Measurements from ENCODE around the gene PIK3IP1.

The PIK3IP1 gene

DNA sequence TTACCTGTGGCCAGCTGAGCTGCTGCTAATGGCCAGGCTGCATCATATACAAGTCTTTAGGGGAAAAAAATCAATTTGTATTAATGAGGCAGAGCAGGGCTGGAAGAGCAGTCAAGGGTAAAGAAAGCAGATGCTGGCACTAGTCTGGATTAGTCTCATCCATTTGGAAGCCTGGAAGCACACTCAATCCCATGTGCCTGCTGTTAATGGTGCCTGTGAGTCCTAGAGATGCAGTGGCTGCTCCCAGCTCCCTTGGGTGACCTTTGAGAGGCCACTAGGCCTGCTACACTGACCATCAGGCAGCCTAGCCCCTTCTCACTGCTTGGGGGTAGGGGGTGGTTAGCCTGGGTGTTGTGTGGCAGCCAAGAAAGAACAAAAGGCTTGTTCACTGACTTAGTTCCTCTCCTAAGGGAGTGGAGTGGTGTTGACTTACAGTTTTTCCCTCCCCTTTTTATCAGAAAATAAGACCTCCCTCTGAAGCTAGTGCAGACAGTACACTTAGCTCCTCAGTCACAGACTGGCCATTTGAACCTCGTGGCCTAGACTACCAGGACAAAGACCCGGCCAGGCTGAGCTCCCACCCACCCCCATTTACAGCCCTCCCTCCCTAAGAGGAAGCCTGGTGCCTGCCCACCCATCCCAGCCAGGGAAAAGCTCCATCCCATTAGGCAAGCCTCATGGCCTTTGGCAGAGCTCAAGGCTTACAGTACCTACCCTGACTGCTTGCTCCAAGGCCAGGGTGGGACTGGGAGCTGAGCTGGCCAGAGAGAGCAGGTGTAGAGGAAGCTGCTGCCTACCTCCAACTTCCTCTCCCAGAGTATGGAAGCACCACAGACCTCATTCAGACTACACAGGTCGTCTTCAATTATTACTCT is 7.8 kb downstream of the PIK3IP1 start:
- no peak for DNase-seq
- intact Hi-C loops (cut with DNase I): no loop called here

DNA sequence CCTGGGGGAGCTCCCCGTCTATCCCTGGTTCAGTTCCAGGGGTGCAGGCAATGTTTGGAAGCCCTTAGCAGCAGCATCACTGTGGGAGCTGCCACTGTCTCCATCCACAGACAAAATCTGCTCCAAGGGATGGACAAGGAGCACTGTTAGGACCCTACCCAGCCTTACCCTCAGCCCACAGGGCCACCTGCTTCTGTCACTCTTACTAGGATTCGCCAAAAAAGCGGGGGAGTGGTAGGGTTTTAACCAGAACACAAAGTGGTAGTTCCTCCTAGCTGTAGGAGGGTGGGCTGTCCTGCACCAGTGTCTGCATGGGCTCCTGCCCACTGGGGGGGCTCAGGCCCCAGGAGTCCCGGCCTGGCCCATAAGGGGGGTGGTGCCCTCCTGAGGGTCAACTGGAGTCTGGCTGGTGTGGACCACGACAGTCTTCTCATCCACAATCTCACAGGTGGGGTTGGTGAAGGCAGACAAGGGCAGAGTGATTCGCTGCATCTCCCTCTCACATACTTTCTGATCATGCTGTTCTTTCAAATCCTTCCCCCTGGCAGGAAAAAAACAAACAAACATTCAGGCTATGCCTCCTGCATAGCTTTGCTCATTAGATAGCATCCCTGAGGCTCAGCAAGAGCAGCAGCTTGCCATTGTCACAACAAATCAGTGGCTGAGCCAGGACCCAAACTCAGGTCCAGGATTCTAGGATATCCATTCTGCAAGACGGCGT is 9.4 kb downstream of the PIK3IP1 start:
- intact Hi-C loops (cut with DNase I): no loop called here

DNA sequence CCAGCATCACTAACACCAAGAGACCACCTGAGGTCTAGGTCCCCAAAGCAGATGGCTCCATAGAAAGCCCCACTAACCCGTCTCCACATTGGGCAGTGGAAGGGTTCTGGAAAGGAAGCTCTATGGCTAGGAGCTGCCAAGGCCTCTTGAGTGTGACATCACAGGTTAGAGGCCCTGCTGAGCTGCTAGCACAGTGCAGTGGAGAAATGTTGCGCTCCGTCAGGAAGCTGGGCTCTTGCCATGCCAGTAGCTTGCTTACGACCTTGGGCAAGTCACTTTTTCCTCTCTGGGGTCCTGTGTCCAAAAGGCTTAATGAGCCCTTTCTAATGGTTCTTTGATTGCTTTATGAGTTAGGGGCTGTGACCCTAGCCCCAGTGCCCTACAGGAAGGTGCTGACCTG is 10.6 kb downstream of the PIK3IP1 start:
- DNase-seq: no peak
- intact Hi-C loops (cut with DNase I): no loop called here

More for the DNA sequence above, 9.4 kb downstream of the PIK3IP1 start:
- no peak for DNase-seq

DNA sequence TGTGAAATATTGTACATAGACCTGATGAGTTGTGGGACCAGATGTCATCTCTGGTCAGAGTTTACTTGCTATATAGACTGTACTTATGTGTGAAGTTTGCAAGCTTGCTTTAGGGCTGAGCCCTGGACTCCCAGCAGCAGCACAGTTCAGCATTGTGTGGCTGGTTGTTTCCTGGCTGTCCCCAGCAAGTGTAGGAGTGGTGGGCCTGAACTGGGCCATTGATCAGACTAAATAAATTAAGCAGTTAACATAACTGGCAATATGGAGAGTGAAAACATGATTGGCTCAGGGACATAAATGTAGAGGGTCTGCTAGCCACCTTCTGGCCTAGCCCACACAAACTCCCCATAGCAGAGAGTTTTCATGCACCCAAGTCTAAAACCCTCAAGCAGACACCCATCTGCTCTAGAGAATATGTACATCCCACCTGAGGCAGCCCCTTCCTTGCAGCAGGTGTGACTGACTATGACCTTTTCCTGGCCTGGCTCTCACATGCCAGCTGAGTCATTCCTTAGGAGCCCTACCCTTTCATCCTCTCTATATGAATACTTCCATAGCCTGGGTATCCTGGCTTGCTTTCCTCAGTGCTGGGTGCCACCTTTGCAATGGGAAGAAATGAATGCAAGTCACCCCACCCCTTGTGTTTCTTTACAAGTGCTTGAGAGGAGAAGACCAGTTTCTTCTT is 12.3 kb downstream of the PIK3IP1 start:
- DNase-seq: no peak
- intact Hi-C loops (cut with DNase I): no loop called here

DNA sequence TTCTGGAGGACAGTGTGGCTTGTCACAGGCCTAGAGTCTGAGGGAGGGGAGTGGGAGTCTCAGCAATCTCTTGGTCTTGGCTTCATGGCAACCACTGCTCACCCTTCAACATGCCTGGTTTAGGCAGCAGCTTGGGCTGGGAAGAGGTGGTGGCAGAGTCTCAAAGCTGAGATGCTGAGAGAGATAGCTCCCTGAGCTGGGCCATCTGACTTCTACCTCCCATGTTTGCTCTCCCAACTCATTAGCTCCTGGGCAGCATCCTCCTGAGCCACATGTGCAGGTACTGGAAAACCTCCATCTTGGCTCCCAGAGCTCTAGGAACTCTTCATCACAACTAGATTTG is 13.0 kb downstream of the PIK3IP1 start:
- intact Hi-C loops (cut with DNase I): no loop called here
- no peak for DNase-seq

DNA sequence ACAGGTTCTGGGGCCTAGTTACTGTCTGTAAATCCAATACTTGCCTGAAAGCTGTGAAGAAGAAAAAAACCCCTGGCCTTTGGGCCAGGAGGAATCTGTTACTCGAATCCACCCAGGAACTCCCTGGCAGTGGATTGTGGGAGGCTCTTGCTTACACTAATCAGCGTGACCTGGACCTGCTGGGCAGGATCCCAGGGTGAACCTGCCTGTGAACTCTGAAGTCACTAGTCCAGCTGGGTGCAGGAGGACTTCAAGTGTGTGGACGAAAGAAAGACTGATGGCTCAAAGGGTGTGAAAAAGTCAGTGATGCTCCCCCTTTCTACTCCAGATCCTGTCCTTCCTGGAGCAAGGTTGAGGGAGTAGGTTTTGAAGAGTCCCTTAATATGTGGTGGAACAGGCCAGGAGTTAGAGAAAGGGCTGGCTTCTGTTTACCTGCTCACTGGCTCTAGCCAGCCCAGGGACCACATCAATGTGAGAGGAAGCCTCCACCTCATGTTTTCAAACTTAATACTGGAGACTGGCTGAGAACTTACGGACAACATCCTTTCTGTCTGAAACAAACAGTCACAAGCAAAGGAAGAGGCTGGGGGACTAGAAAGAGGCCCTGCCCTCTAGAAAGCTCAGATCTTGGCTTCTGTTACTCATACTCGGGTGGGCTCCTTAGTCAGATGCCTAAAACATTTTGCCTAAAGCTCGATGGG is 13.5 kb downstream of the PIK3IP1 start:
- no peak for DNase-seq
- intact Hi-C loops (cut with DNase I): no loop called here

DNA sequence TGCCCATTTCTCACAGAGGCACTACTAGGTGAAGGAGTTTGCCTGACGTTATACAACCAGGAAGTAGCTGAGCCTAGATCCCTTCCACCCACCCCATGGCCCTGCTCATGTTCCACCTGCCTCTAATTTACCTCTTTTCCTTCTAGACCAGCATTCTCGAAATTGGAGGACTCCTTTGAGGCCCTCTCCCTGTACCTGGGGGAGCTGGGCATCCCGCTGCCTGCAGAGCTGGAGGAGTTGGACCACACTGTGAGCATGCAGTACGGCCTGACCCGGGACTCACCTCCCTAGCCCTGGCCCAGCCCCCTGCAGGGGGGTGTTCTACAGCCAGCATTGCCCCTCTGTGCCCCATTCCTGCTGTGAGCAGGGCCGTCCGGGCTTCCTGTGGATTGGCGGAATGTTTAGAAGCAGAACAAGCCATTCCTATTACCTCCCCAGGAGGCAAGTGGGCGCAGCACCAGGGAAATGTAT is 14.1 kb downstream of the PIK3IP1 start:
- intact Hi-C loops (cut with DNase I): no loop called here
- DNase-seq: no peak

DNA sequence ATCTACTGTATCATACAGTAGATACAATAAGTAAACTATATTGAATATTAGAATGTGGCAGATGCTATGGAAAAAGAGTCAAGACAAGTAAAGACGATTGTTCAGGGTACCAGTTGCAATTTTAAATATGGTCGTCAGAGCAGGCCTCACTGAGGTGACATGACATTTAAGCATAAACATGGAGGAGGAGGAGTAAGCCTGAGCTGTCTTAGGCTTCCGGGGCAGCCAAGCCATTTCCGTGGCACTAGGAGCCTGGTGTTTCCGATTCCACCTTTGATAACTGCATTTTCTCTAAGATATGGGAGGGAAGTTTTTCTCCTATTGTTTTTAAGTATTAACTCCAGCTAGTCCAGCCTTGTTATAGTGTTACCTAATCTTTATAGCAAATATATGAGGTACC is 14.5 kb downstream of the PIK3IP1 start:
- intact Hi-C loops (cut with DNase I): no loop called here
- DNase-seq: no peak

DNA sequence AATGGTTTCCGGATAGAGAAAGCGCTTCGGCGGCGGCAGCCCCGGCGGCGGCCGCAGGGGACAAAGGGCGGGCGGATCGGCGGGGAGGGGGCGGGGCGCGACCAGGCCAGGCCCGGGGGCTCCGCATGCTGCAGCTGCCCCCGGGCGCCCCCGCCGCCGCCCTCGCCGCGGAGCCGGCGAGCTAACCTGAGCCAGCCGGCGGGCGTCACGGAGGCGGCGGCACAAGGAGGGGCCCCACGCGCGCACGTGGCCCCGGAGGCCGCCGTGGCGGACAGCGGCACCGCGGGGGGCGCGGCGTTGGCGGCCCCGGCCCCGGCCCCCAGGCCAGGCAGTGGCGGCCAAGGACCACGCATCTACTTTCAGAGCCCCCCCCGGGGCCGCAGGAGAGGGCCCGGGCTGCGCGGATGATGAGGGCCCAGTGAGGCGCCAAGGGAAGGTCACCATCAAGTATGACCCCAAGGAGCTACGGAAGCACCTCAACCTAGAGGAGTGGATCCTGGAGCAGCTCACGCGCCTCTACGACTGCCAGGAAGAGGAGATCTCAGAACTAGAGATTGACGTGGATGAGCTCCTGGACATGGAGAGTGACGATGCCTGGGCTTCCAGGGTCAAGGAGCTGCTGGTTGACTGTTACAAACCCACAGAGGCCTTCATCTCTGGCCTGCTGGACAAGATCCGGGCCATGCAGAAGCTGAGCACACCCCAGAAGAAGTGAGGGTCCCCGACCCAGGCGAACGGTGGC is 15.7 kb downstream of the PIK3IP1 start:
- intact Hi-C loops (cut with DNase I): no loop called here
- no peak for DNase-seq

DNA sequence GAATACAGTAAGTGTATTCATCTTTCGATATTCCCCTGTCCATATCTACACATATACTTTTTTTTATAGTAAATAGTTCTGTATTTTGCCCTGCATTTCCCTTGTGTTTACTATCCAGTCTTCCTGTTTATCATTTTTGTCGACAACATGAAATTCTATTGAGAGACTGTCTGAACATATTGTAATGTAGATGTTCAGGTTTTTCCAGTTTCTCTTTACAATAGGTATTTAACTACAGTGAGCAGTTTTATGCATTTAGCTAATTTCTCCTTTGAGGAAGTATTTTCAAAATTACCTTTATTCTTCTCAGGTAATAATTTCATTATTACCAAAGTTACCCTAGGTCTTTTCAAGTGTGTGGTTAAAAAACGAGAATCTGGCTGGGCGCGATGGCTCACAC is 16.7 kb downstream of the PIK3IP1 start:
- DNase-seq: no peak
- intact Hi-C loops (cut with DNase I): no loop called here

DNA sequence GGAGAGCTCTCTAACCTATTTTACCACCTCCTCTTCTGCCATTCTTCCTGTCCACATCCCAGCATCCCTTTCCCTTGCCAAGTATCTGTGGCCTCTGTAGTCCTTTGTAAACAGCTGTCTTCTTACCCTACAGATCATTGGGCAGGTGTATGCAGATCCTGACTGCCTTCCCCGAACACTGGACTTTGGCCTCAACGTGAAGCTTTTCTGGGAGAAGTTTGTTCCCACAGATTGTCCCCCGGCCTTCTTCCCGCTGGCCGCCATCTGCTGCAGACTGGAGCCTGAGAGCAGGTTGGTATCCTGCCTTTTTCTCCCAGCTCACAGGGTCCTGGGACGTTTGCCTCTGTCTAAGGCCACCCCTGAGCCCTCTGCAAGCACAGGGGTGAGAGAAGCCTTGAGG is 17.3 kb downstream of the PIK3IP1 start:
- intact Hi-C loops (cut with DNase I): no loop called here

DNA sequence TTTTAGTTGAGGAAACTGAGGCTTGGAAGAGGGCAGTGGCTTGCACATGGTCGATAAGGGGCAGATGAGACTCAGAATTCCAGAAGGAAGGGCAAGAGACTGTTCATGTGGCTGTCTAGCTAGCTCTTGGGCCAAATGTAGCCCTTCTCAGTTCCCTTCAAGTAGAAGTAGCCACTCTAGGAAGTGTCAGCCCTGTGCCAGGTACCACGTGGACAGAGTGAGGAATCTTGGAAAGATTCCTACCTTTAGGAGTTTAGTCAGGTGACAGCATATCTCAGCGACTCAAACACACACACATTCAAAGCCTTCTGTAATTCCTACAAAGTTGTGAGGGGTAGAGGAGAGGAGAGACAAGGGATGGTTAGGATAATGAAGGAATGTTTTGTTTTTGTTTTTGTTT is 18.3 kb downstream of the PIK3IP1 start:
- intact Hi-C loops (cut with DNase I): no loop called here
- DNase-seq: no peak

More for the DNA sequence above, 17.3 kb downstream of the PIK3IP1 start:
- DNase-seq: no peak

DNA sequence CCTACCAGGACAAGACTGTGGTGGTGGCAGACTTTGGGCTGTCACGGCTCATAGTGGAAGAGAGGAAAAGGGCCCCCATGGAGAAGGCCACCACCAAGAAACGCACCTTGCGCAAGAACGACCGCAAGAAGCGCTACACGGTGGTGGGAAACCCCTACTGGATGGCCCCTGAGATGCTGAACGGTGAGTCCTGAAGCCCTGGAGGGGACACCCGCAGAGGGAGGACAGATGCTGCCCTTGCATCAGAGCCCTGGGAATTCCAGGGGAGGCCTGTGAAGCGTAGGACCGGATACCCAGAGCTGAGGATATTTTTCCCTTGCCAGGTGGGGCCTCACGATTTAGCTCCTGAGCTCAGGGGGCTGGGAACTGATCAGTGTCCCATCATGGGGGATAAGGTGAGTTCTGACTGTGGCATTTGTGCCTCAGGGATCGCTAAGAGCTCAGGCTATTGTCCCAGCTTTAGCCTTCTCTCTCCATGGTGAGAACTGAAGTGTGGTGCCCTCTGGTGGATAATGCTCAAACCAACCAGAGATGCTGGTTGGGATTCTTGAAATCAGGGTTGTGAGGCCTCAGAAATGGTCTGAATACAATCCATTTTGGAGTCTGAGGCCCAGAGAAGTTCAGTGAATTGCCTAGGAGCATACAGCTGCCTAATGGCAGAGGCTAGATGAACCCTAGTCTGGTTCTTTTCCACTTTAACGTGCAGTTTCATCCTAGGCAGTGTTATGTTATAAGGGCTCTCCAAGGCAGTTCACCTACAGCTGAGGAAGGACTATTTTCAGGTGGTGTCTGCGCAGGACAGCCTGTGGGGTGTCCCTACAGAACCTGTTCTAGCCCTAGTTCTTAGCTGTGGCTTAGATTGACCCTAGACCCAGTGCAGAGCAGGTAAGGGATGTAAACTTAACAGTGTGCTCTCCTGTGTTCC is 19.5 kb downstream of the PIK3IP1 start:
- intact Hi-C loops (cut with DNase I): no loop called here
- DNase-seq: peak in 33 of 42 donors; percentile 25 to 86 (median 68)

DNA sequence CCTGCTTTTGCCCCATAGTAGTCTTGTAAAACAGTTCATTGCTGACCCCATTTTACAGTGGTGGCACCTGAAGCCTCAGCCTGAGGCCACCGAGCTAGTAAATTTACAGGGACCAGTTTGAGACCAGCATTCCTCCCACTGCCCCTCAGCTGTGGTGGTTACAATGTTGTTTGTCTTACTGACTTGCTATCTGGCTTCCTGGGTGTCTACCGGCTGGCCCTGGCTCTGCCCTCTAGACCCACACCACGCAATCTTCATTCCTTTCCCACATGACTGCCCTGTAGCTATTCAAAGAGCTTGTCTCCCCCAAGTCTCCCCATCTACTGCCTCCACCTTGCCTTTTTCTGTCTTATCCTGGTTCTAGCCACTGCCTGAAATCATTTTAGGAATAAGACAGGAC is 20.8 kb downstream of the PIK3IP1 start:
- no peak for DNase-seq
- intact Hi-C loops (cut with DNase I): no loop called here

DNA sequence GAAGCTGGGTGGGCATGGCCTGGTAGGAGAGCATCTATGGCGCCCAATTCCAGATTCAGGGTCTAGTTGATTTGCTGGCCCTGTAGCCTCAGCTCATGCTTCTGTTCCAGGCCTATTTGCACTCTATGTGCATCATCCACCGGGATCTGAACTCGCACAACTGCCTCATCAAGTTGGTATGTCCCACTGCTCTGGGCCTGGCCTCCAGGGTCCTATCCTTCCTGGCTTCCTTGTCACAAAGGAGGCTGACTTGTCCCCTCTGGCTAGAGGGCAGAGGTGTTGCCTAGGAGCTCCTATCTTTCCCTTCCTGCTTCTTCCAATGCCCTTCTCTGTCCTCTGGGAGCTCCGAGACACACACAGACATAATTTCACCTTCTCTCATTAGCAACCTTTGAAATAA is 21.3 kb downstream of the PIK3IP1 start:
- no peak for DNase-seq
- intact Hi-C loops (cut with DNase I): no loop called here

DNA sequence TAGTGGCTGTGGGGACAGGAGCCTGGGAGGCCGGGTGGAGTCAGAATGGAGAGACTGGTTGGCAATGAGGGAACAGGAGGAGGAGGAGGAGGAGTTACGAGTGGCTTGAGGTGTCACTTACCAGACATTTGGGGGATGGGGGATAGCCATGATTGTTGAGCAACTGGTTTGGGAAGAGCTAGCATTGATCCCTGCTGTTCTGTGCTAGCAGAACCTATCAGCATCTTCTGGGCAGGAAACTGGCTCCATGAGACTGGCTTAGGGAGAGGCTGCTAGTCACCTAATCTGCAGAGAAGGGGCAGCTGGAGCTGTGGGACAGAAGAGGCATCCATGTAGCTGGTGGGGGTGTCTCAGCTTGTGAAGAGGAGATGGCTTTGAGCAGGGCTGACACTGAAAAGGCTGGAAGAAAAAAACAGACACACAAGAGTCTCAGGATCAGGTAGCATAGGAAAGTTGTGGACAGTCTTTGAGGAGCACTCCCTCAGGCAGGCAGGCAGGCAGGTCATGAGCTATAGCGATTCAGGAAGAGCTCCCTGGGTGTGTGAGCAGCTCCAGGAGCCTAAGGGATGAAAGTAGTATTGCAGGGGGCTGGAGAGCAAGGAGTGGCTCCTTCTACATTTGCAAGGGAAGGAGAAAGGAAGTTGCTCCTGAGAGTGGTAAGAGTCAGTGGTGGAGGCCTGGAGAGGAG is 22.3 kb downstream of the PIK3IP1 start:
- DNase-seq: no peak
- intact Hi-C loops (cut with DNase I): no loop called here

DNA sequence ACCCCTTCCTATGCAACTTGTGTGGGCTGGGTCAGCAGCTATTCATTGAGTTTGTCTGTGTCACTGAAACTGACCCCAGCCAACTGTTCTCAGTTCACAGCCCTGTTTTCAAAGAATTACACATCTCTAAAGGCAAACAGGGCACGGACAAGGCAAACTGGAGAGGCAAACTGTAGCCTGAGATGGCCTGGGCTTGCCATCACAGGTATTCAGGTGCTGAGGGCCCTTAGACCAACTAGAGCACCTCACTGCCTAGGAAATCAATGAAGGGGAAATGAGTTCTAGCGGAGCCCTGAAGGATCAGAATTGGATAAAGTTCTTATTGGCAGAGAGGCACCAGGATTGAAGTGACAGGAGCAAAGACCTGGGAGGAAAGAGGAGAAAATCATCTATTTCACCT is 24.0 kb downstream of the PIK3IP1 start:
- DNase-seq: no peak
- intact Hi-C loops (cut with DNase I): no loop called here
